ENCODE measurements around the gene C6orf15. TPM values are rescaled to one million over a fixed set of nuclear protein-coding genes. Genes with fewer than 3 reads are reported as not detected.

C6orf15 gene
- total RNA-seq, 6 experiments from 2014 or later, result not detected

DNA sequence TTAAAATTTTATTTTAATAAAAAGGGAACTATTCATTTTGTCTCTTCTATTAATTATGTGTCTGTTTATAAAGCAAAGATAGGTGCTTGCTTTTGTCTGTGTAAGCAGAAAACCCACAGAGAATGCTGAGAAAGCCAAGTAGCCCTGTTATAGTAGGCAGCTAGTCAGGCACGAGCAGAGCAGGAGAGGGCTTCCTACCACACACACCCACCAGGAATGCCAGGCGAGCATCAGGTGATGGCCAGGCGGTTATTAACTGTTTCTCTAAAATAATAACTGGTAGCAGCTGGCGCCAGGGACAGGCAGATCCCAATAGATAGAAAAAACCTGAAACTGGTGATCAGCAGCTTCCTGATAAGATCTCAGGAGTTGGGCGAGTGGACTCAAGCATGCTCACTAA, 15.7 kb downstream of the C6orf15 start:
- Mint-ChIP-seq H3K9me3 (no peaks in the 10 kb centered on the region), H3K27me3 (ENCODE audit: insufficient read depth) (peaks cover 5% of the 10 kb centered on the region), H3K4me3 (no peak overlapping the region), H3K36me3 (ENCODE audit: low read depth) (no peaks in the 10 kb centered on the region), H3K27ac (no peak overlapping the region), H3K4me1 (ENCODE audit: low read depth) (peaks cover 15% of the 10 kb centered on the region)
- TF ChIP-seq, protein P1, sequence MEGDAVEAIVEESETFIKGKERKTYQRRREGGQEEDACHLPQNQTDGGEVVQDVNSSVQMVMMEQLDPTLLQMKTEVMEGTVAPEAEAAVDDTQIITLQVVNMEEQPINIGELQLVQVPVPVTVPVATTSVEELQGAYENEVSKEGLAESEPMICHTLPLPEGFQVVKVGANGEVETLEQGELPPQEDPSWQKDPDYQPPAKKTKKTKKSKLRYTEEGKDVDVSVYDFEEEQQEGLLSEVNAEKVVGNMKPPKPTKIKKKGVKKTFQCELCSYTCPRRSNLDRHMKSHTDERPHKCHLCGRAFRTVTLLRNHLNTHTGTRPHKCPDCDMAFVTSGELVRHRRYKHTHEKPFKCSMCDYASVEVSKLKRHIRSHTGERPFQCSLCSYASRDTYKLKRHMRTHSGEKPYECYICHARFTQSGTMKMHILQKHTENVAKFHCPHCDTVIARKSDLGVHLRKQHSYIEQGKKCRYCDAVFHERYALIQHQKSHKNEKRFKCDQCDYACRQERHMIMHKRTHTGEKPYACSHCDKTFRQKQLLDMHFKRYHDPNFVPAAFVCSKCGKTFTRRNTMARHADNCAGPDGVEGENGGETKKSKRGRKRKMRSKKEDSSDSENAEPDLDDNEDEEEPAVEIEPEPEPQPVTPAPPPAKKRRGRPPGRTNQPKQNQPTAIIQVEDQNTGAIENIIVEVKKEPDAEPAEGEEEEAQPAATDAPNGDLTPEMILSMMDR (IDR thresholded peaks at IDR 0.05), result no peak
- no peak for DNase-seq

- TF ChIP-seq, protein P1 (IDR thresholded peaks at IDR 0.05), result no peak
- H3K27me3 Mint-ChIP-seq (ENCODE audit: insufficient read depth), result peaks cover 5% of the 10 kb centered on the region
- no peak for DNase-seq
- H3K36me3 Mint-ChIP-seq (ENCODE audit: low read depth), result no peaks in the 10 kb centered on the region
- no peak overlapping the region for H3K4me3 Mint-ChIP-seq
- H3K27ac Mint-ChIP-seq, result no peak overlapping the region
- H3K4me1 Mint-ChIP-seq (ENCODE audit: low read depth), result peaks cover 15% of the 10 kb centered on the region
- H3K9me3 Mint-ChIP-seq, result no peaks in the 10 kb centered on the region
These were observed 16.2 kb downstream of the C6orf15 start for GRCh38 chr6:31096215-31096614.

DNA sequence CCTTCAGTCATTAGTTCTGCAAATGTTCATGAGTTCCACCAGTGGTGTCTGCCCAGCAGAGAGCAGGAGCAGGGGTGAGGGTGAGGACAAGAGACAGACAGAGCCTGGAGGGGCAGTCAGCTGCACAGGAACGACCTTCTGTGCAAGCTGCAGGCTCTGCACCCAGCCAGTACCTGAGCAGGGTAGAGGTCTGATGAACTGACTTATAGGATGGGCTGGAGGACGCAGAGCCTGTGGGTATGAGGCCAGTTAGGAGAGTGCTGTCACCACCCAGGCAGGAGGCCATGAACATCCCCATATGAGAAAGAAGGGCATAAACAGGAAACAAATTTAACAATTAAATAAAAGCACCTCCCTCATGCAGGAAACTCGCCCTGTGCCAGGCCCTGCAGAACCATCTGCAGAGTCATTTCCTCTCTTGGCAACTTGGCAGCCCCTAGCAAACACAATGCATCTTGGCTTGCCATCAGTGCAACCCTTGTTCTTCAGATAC, 17.9 kb downstream of the C6orf15 start:
- H3K9me3 Mint-ChIP-seq, result no peaks in the 10 kb centered on the region
- H3K4me1 Mint-ChIP-seq (ENCODE audit: low read depth), result peaks cover 15% of the 10 kb centered on the region
- TF ChIP-seq, protein P1 (IDR thresholded peaks at IDR 0.05), result no peak
- no peak overlapping the region for H3K4me3 Mint-ChIP-seq
- no peak overlapping the region for H3K27ac Mint-ChIP-seq
- no peak for DNase-seq
- no peaks in the 10 kb centered on the region for H3K36me3 Mint-ChIP-seq (ENCODE audit: low read depth)
- peaks cover 2% of the 10 kb centered on the region for H3K27me3 Mint-ChIP-seq (ENCODE audit: insufficient read depth)

- H3K36me3 Mint-ChIP-seq (ENCODE audit: low read depth), result no peaks in the 10 kb centered on the region
These were observed 19.4 kb downstream of the C6orf15 start for GRCh38 chr6:31092769-31093505.

DNA sequence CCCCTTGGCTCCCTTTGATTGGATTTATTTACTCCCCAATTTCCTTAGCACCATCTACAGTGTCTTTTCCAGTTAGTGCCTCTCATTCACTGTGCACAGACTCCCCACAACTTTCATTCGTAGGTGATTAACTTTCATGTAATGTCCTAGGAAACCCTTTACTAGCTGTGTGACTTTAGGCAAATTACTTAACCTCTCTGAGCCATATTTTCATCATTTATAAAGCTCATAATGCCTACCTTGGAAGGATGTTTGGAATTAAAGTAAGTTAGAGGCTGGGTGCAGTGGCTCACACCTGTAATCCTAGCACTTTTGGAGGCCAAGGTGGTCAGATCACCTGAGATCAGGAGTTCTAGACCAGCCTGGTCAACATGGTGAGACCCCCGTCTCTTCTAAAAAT, 20.1 kb downstream of the C6orf15 start:
- TF ChIP-seq, protein P1 (IDR thresholded peaks at IDR 0.05), result no peak
- Mint-ChIP-seq H3K27ac (no peak overlapping the region), H3K4me1 (ENCODE audit: low read depth) (peaks cover 22% of the 10 kb centered on the region), H3K36me3 (ENCODE audit: low read depth) (no peaks in the 10 kb centered on the region), H3K9me3 (no peaks in the 10 kb centered on the region), H3K27me3 (ENCODE audit: insufficient read depth) (peaks cover 2% of the 10 kb centered on the region), H3K4me3 (no peak overlapping the region)
- DNase-seq, result no peak

More at GRCh38 chr6:31092769-31093505, 19.4 kb downstream of the C6orf15 start:
- Mint-ChIP-seq H3K4me1 (ENCODE audit: low read depth) (peaks cover 15% of the 10 kb centered on the region), H3K4me3 (no peak overlapping the region), H3K9me3 (no peaks in the 10 kb centered on the region), H3K27me3 (ENCODE audit: insufficient read depth) (peaks cover 2% of the 10 kb centered on the region), H3K27ac (no peak overlapping the region)
- DNase-seq, result no peak
- TF ChIP-seq, protein P1 (IDR thresholded peaks at IDR 0.05), result no peak

All from HFFc6 (cell line).